ENCODE data around the gene SLC12A8.
A peak's percentile ranks its signal among the peaks of the same experiment; 100 is the strongest.

Gene SLC12A8

DNA sequence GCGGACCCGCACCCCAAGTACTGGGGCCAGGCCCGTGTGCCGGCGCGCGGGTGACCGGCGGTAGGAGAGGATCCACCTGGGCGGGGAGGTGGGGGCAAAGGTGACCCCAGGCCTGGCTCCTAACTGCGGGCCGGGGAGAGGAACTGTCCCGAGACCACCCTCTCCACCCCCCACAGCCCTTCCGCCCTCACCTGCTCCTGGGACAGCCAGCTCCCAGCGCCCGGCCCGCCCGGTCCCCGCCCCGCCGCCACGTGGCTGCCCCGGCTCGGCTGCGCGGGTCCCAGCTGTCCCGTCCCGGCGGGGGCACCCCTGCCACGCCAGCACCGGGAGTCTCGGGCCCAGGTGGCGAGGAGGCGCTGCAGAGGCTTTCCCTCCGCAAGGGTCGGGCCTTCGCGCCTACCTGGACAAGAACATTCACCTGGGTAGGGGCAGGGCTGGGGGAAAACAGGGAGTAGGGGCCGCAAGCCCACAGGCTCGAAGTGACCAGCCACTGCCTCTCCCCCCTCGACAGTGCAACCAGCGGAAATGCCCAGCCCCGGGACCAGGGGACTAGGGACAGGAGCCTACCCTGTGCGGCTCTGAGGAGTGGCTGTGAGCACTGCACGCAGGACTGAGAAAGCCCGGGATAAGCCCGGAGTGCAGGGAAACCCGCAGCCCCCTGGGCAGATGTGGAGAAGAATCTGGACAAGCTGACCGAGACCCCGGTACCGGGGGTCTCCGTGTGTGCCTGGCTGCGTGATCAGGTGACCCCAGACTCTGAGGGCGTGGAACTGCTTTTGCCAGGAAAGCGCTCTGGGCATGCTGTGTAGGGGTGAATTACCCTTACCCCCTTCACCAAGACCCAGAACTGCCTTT, at the start of gene SLC12A8:
Gene SLC12A8, minus strand, starts transcription at position 240 of the 855 bp plus-strand sequence. CDS start 1,399 bp downstream, outside the sequence.
- no peak for DNase-seq

DNA sequence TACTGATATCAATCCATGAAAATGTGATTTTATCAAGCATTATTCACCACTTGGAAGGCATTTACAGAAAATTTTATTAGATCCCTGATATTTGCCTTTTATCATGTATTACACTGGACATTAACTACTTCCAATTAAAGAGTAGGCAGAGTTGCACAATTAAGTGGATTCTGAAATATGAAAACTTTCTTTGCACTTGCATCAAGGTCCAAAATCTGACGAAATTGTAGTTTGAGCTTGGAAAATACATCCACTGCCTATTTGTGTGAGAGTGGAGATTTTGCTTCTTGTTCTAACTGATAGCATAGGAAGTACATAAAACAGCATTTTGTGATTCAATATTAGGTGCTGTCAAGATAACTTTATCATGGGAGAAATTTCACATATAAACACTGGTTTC, 49.6 kb upstream of the SLC12A8 start:
- no peak for DNase-seq

DNA sequence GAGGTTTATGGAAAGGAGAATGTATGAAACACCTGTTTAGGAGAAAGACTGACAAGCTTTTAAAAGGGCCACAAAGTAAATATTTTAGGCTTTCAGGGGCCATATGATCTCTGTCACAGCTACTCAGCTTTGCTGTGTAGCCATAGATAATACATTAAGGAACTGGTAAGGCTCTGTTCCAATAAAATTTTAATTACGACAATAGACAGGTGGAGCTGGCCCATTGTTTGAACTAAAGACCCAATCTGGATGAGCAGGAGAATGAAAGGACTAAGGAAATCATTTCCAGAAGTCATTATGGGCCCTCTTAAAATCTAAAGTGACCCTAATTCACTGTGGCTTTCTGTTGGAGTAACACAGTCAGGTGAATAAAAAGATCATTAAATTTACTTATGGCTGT, 48.5 kb upstream of the SLC12A8 start:
- DNase-seq = peak; percentile 88

DNA sequence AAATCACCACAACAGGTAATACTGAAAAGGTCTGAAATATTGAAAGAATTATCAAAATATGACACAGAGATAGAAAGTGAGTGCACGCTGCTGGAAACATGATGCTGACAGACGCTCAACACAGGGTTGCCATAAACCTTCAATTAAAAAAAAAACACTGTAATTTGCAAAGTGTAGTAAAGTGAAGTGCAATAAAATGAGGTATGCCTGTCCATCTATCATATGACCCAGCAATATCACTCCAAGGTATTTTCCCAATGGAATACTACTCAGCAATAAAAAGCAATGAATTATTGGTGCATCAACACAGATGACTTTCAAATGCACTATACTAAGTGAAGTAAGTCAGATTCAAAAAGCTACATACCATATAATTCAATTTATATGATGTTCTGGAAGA, 47.6 kb upstream of the SLC12A8 start:
- DNase-seq = no peak

- no peak for DNase-seq
These were observed 45.0 kb upstream of the SLC12A8 start for GRCh38 chr3:125257536-125257935.

DNA sequence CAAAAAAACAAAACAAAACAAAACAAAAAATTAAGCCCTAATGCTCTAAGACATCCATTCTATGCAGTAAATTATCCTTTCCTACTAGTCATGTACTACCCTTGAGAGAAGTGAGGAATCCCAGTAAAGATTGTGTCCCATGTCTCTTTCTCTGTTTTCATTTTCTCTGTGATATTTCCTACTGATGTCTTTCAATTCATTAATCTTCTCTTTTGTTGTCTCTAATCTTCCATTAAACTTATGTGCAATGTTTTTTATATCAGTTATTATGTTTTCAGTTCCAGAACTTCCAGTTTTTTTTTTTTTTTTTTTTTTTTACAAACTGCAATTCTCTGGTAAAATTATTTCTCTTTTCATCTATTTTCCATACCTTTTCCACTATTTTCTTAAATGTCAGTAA, 44.1 kb upstream of the SLC12A8 start:
- DNase-seq = no peak

DNA sequence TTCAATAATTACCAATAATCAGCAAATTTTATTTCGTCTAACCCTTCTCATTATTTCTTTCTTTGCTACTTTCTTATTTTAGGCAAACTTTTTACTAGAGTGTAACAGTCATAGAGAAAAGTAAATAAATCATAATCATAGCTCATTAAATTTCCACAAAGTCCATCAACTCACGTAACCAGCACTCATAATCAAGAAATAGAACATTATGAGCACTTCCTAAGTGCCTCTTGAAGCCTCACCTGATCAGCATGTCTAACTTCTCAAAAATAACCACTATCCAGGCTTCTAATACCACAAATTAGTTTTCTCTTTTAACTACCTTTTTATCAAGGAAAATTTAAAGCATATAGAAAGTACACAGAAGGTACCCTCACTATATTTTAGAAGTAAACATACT, 38.4 kb upstream of the SLC12A8 start:
- DNase-seq = no peak

DNA sequence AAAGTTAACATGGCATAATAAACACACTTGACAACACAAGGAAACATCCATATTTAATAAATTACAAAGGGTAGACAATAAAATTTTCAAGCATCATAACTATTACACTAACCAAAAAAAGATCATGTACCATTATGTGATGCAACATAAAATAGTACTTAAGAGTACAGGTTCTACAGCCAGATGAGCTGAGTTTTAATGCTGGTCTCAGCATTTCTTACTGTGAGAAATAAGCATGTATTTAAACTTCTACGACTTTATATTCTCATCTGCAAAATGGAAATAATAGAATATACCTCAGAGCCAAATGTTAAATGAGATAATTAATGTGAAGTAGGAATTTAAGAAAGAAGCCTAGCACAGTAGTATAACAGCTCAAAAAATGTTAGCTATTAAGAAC, 33.7 kb upstream of the SLC12A8 start:
- no peak for DNase-seq

DNA sequence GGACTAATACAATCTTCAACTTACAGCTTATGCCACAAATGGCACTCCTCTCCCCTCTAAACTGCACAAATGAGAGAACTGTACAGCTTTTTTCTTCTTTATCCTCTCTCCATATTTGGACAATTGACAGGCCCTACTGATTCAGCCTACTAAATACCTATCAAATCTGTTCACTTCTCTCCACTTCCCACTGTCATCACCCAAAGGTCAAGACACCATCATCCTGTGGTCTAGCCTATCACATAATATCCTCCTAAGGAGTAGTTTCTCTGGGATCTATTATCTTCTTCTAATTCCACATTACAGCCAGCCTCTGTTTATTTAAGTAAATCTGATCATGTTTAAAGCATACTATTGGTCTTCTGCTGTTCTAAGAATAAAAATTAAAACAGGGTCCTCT, 33.0 kb upstream of the SLC12A8 start:
- DNase-seq = no peak

GRCh38 chr3:125240496-125240895, 27.9 kb upstream of the SLC12A8 start:
- no peak for DNase-seq

DNA sequence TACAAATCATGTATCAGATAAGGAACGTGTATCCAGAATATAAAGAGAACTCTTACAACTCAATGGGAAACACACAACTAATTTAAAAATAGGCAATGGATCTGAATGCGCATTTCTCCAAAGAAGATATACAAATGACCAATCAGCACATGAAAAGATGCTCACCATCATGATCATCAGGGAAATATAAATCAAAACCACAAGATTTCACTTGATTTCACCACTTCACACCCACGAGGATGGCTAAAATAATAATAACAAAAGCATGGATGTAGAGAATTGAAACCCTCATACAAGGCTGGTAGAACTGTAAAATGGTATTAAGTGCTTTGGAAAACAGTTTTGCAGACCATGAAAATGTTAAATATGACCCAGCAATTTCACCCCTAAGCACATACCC, 26.7 kb upstream of the SLC12A8 start:
- DNase-seq = no peak

- no peak for DNase-seq
These were observed 26.2 kb upstream of the SLC12A8 start for GRCh38 chr3:125238759-125239158.

GRCh38 chr3:125236331-125236903, 23.9 kb upstream of the SLC12A8 start:
- no peak for DNase-seq

- no peak for DNase-seq
These were observed 22.3 kb upstream of the SLC12A8 start for GRCh38 chr3:125234831-125235230.

GRCh38 chr3:125232401-125232800, 19.9 kb upstream of the SLC12A8 start:
- DNase-seq = no peak

DNA sequence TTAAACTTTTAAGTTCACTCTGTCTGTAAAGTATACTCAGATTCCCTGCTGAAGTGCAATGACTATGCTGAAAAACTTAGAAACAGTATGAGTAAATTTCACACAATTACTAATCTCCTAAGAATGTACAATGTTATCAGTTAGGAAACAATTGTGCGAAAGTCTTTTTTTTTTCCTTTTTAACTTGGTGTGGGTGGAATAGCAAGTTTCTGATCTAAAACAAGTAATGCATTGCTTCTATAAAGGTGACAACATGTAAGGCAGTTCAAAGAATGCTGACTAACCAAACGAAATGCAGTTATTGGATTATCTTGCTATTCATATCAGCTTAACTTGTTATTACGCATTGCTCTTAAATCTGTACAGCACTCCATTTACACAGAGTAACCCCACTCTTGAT, 19.3 kb upstream of the SLC12A8 start:
- DNase-seq = no peak

GRCh38 chr3:125229707-125230106, 17.2 kb upstream of the SLC12A8 start:
- DNase-seq = no peak

DNA sequence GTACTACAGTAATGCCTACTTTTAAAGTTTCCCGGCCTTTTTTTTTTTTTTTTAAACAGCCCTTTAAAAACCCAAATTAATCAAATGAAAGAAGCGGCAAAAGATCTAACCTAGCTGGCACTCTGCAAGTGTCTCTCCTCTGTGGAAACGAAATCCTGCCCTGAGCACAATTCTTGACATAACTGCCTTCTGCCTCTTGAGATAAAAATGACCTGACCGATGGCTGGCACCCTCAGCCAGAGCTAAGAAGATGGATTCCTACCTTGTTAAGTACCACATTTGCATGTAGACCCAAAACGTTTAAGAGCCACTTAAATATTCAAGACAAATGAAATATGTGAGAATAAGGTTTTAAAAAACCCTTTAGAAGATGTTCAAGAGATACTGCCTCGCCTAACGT, 16.6 kb upstream of the SLC12A8 start:
- DNase-seq = no peak

- DNase-seq = no peak
These were observed 9.3 kb upstream of the SLC12A8 start for GRCh38 chr3:125221831-125222230.

DNA sequence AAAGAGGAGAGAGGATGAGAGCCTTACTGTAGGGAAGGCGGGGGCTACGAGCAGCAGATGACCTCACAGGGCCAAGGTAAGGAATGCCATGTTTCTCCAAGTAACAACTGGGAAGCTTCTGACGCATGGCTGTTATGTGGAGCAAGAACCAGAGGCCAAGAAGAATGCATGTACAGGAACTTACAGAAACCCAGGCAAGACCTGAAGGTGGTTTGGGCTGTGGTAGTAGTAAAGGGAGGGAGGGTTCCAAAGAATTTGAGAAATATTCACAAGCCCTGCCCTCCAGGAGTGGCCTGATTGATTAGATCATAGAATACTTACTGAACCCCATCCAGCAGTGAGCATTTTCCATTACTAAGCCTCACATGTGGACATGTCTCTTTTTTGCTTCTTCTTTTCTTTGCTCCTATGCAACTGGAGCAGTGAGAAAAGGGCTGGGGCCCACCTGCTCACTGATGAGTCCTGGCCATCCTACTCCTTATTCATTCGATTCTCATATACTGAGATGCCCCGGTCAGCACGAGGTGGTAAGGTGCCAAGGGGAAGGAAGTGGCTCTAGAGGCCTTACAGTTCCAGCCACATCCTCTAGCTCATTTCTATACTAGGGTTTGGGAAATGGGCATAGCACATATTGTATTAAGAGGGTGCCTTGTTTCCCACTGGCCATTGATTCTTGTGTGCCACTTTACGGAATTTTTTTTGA, 8.3 kb upstream of the SLC12A8 start:
- no peak for DNase-seq

- no peak for DNase-seq
These were observed 7.6 kb upstream of the SLC12A8 start for GRCh38 chr3:125220183-125220582.

DNA sequence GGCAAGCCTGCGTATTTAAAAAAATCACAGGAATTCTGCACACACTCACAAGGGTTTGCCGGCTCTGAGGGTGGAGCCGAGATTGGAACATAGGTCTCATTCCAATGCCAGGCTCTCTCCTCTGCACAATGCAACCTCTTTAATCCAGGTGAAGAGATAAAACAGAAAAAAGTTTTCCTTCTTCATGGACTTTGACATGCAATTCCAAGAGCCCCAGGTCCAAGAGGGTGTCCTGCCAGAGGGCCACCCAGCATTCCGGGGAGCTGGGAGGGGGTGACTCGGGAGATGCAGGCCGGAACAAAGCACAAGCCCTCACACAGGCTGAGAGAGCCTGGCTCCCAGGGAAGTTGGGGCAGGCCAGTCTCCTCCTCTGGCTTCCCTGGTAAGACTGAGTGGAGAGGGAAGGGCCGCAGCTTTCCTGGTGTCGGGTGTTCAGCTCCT, 6.7 kb upstream of the SLC12A8 start:
- no peak for DNase-seq

- DNase-seq = no peak
These were observed 2.2 kb upstream of the SLC12A8 start for GRCh38 chr3:125214738-125215137.

DNA sequence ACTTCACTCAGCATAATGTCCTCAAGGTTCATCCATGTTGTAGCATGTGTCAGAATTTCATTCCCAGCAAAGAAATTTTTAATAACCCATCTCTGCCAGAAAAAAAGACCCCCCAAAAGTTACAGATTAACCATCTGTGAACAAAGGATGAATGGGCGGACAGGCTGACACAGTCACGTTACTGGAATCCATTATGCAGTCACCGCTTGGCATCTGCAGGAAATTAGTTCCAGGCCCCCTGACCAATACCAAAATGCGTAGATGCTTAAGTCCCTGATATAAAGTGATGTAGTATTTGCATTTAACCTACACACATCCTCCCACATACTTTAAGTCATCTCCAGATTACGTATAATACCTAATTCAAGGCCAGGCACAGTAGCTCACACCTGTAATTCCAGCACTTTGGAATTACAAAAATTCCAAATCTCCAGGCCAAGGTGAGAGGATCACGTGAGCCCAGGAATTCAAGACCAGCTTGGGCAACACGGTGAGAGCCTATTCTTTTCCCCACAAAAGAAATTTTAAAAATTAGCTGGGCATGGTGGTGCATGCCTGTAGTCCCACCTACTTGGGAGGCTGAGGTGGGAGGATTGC, 1.5 kb upstream of the SLC12A8 start:
- no peak for DNase-seq

Measured in NCI-H748 treated with DMSO at 0.1 percent for 48 hours (cell line).